ENCODE measurements around the gene CDKL1. TPM values are rescaled to one million over a fixed set of nuclear protein-coding genes. Genes with fewer than 3 reads are reported as not detected.

The CDKL1 gene
- total RNA-seq, 1 donor from 2014 or later, result 5.9 TPM

GRCh38 chr14:50423529-50423928 is 26.8 kb upstream of the CDKL1 start:
- peaks cover 55% of the 10 kb centered on the region for H3K36me3 Mint-ChIP-seq (ENCODE audit: low read depth)
- TF ChIP-seq CTCF (IDR thresholded peaks at IDR 0.05), result no peak

GRCh38 chr14:50421499-50421898 is 24.8 kb upstream of the CDKL1 start:
- Mint-ChIP-seq H3K36me3 (ENCODE audit: low read depth) (peaks cover 63% of the 10 kb centered on the region), H3K27me3 (no peaks in the 10 kb centered on the region), H3K9me3 (no peaks in the 10 kb centered on the region), H3K4me3 (no peak overlapping the region), H3K4me1 (peaks cover 2% of the 10 kb centered on the region), H3K27ac (no peak overlapping the region)
- intact Hi-C loops (cut with micrococcal nuclease), result no loop called here
- ChIA-PET CTCF (no interaction called here), POLR2A (no interaction called here)
- ATAC-seq (ENCODE audit: low read depth) (no peak), DNase-seq (no peak)
- TF ChIP-seq CTCF (IDR thresholded peaks at IDR 0.05), result no peak

More at GRCh38 chr14:50423529-50423928, 26.8 kb upstream of the CDKL1 start:
- Mint-ChIP-seq H3K9me3 (no peaks in the 10 kb centered on the region), H3K4me3 (no peak overlapping the region), H3K4me1 (peaks cover 2% of the 10 kb centered on the region), H3K27me3 (no peaks in the 10 kb centered on the region), H3K27ac (no peak overlapping the region)
- ChIA-PET POLR2A (interaction anchor here (0.9 kb wide), 1 partner anchor 110 kb away, joined by 5 read pairs; no protein-coding TSS in a partner anchor), CTCF (interaction anchor here (0.9 kb wide), 1 partner anchor 106 kb away, joined by 3 read pairs; no protein-coding TSS in a partner anchor)
- DNase-seq (no peak), ATAC-seq (ENCODE audit: low read depth) (no peak)
- intact Hi-C loops (cut with micrococcal nuclease), result no loop called here

DNA sequence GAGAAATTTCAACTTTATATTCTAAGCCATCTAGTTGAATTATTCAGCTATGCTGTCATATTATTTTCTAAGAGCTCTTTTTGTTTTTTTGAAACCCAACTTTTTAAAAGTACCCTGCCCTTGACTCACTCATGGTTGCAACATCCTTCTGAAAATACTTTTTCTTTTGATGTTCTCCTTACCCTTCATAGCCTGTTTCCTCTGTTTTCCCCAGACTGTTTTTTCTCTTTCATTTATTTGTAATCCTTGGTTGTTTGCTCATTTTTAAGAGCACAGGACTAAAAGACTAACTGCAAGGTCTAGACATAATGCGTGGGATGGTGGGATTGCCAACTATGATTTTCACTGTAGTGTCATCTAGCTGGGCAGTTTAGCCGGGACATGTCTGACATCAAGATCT is 21.2 kb upstream of the CDKL1 start:
- Mint-ChIP-seq H3K9me3 (no peaks in the 10 kb centered on the region), H3K36me3 (ENCODE audit: low read depth) (peaks cover 61% of the 10 kb centered on the region), H3K27ac (no peak overlapping the region), H3K4me1 (peaks cover 2% of the 10 kb centered on the region), H3K27me3 (no peaks in the 10 kb centered on the region), H3K4me3 (no peak overlapping the region)
- POLR2A ChIA-PET, result no interaction called here
- no peak for TF ChIP-seq CTCF (IDR thresholded peaks at IDR 0.05)
- CTCF ChIA-PET, result no interaction called here
- ATAC-seq (ENCODE audit: low read depth) (no peak), DNase-seq (no peak)
- intact Hi-C loops (cut with micrococcal nuclease), result no loop called here

DNA sequence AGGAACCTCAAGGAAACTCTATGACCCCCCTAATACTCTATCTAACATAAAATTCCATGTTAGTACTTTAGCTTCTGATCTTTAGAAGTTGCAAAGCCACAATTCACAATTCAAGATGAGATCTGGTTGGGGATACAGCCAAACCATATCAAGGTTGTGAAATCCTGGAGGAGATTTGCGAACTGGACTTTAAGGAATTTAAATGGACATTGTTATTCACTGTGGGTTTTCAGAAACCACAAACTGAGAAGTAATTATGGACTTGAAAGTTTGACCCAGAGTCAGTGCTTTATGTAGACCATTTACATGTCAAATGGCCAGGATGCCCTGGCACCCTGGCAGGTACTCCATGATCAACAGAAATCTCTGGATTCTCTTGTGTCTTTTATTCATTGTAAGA is 14.2 kb upstream of the CDKL1 start:
- intact Hi-C loops (cut with micrococcal nuclease), result no loop called here
- CTCF ChIA-PET, result no interaction called here
- Mint-ChIP-seq H3K9me3 (peaks cover 4% of the 10 kb centered on the region), H3K27ac (no peak overlapping the region), H3K36me3 (ENCODE audit: low read depth) (peaks cover 9% of the 10 kb centered on the region), H3K27me3 (no peaks in the 10 kb centered on the region), H3K4me3 (no peak overlapping the region), H3K4me1 (peaks cover 6% of the 10 kb centered on the region)
- POLR2A ChIA-PET, result no interaction called here
- TF ChIP-seq CTCF (IDR thresholded peaks at IDR 0.05), result no peak
- DNase-seq, result no peak
- no peak for ATAC-seq (ENCODE audit: low read depth)

DNA sequence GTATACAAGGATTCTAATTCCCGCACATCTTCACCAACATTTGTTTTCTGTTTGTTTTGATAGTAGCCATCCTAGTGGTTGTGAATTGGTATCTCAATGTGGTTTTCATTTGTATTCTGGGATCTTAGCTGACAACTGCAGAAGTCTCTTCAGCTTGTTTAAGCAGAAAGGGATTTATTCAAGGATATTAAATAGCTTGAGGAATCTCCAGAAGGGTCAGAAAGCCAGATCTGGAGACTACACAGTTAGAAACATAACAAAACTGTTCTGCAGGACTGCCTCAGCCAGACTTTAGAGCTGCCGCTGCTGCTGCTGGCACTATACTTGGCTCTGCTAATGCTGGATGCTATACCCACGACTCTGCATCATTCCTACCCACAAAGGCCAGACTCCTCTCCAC is 13.4 kb upstream of the CDKL1 start:
- Mint-ChIP-seq H3K27ac (no peak overlapping the region), H3K27me3 (no peaks in the 10 kb centered on the region), H3K4me3 (no peak overlapping the region), H3K36me3 (ENCODE audit: low read depth) (peaks cover 6% of the 10 kb centered on the region), H3K4me1 (peaks cover 6% of the 10 kb centered on the region), H3K9me3 (peaks cover 7% of the 10 kb centered on the region)
- no peak for DNase-seq
- no peak for TF ChIP-seq CTCF (IDR thresholded peaks at IDR 0.05)
- intact Hi-C loops (cut with micrococcal nuclease), result no loop called here
- POLR2A ChIA-PET, result no interaction called here
- CTCF ChIA-PET, result interaction anchor here (0.6 kb wide), 1 partner anchor 441 kb away, joined by 4 read pairs; no protein-coding TSS in a partner anchor
- ATAC-seq (ENCODE audit: low read depth), result no peak
